HG03439 (cell line): ENCODE measurements around the gene DUSP6.

ENCODE experiments used
- ATAC-seq: cut with Tn5 transposase; IDR thresholded peaks from one replicate; pipeline ENCODE4 v1.9.1; 2021; ENCODE audit warnings: mild to moderate bottlenecking, moderate library complexity; ENCODE audit not compliant: unreplicated experiment

Gene DUSP6

DNA sequence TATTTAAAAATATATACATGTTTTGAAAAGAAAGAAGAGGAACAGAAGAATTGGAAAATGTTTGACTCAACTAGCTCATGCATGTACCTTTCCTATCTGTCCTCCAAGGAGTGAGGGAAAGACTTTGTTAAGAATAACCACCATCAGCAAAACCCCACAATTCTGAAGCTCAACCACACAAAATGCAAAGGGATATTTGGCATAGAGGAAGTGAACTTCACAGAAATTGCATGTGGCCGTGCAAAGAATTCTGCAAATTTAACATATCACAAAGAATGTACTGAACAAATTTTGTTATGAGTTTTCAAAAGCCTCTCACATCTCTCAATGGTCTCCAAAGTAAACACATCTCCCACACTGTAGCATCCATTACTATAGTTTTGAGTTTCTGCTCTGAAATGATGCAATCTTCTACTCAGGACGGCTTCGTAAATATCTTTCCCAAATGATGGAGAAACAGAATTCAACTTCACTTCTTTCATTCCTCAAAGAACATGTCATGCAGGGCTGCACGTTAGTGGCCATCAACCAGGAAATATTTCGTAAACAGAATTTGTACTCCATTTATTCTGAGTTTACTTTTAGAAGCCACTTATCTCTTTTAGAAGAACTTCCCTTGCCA is 17.6 kb downstream of the DUSP6 start:
- ATAC-seq: no peak

DNA sequence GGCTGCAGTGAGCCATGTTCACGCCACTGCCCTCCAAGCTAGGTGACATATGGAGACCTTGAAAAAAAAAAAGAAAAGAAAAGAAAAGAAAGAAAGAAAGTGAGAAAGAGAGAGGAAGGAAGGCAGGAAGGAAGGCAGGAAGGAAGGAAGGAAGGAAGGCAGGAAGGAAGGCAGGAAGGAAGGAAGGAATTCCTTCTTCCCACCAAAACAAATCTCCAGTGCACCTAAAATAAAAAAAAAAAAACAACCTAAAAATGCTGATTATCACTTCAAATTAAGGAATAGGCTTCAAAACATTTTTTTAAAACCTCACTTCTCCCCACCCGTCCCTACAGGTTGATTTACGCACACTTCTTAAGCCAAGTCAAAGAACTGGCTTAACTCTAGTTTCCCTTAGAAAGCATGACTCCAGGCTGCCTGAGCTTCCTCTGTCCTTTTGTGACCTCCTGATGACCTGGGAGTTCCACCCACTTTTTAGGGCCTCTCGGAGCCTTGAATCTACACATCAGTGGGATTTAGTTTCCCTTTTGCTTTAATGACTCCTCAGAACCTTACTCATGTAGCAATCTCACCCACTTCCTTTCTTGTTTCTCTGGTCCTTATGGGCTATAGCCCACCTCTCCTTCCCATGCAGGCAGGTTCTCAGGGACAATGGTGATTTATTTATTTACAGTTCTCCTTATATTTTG is 18.6 kb downstream of the DUSP6 start:
- ATAC-seq: no peak

DNA sequence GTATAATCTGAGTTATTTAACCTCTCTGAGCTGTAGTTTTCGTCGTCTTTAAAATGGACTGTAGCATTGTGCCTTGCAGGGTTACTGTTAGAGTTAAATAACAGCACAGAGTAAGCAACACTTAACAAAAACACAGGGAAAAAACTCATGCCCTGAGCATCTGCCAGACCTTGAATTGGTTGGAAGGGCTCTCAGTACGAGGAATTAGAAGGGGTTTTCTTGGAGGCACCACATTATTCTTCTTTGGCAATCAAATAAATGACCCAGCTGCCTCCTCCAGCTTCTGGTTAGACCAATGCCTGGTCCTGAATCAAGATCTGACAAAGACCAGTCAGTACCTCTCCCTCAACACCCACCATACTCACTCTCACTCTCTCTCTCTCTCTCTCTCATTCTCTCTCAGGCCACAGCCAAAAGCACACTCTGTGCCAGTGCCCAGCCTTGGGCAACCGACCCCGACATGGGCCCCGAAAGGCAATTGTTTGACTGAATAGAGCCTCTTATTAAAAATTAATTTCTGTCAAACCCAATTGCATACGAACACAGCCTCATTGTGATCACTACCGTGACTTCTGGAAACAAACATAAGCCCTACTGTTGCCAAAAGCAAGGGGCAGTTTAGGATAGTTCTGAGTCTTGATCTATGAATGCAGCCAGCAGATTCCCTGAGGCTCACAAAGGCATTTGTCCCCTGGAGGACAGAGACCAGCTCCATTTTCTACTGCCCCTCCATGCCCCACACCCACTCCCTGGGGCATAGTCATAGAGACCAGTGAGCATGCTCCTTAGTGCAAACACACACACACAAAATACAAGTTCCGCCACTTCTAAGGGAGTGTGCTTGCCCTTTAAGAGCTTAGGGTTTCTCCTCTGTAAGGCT is 23.9 kb downstream of the DUSP6 start:
- no peak for ATAC-seq

DNA sequence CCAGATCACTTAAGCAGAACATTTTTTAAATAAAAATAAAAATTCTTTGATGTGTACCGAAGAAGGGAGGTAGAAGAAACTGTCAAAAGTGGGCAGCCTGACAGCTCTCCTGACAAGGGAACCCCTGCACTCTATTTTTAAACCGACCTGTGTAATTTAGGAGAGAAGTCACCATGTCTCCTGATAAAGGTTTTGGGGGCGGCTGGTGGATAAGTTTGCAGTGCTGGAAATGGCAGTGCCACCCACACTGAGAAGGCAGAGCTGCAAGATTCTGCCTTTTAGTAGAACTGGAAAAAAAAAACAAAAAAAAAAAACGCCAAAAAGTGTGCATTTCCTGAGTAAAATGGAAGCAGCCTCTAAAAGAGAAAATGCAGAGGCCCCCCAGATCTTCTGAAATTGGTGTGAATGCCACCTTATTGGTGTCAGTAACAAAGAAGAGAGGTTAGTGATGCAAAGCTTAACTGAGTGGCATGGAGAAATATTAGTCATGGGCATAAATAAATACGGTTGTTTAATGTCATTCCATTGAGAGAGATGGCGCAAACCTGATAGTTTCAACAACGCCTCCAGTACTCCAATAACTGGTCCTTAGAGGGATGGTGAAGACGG is 24.7 kb downstream of the DUSP6 start:
- ATAC-seq: no peak

DNA sequence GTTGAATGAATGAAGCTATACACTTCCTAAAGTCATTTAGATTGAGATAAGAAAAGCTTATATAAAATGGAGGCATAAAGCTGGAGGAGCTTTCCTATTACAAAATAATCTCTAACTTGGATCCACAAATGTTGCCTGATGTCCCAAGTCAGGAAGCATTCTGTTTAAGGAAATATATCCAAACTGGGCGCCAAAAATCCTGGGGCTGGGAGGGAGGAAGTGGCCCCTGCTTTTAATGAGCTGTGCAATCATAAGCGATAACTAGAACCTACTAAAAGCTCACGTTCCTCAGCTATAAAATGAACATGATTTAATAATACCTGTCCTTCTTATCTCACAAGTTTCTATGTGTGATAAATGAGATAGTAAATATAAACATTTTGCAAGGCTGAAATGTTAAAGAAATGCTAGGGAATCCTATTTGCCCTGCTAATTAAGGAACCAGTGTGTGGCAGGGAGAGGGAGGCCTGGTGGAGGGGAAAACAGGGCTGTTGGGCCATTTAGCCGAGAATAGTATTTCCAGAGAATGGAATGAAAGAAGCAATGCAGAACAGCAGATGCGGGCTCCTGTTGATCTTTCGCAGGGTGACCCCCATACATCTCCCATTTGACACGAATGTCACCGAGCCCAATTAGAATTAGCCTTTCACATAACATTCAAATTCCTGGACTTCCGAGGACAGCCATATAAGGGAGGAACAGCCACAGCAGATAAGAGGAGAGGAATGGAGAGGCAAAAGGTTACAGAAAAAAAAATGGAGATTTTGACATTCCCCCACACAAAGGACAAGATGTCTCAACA is 25.9 kb downstream of the DUSP6 start:
- no peak for ATAC-seq

DNA sequence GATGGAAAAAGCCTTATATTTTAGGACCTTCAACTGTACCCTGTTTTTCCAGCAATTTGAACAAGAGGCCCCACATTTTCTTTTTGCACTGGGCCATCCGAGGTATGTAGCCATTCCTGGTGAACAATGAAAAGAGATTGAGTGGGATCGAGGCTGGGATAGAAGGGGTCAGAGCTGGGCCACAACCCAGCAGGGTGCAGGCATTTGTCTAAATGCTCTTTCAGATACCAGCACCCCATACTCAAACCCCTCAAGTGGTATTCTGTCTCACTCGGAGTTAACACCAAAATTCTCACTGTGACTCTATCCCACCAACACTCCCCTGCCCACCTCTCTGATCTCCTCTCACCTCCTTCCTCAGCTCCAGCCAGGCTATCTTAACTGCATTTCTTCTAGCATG is 26.8 kb downstream of the DUSP6 start:
- no peak for ATAC-seq

DNA sequence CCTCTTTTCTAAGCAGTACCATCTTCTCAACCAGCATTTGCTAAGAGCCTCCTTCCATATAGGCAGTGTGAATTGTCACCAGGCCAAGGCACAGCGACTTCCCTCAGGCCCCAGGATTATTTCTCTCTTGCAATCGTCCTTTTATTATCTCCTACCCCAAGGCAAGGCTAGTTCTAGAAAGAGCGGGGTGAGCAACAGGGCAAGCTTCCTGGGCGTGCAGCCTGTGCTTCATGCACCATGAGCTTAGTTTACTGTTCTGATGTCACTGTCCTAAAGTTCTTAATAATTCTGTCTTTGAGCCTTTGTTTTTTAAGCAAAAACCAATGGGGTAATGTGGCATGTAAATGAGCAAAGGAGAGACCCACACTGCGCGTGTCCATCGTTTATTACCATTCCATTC is 27.9 kb downstream of the DUSP6 start:
- no peak for ATAC-seq

DNA sequence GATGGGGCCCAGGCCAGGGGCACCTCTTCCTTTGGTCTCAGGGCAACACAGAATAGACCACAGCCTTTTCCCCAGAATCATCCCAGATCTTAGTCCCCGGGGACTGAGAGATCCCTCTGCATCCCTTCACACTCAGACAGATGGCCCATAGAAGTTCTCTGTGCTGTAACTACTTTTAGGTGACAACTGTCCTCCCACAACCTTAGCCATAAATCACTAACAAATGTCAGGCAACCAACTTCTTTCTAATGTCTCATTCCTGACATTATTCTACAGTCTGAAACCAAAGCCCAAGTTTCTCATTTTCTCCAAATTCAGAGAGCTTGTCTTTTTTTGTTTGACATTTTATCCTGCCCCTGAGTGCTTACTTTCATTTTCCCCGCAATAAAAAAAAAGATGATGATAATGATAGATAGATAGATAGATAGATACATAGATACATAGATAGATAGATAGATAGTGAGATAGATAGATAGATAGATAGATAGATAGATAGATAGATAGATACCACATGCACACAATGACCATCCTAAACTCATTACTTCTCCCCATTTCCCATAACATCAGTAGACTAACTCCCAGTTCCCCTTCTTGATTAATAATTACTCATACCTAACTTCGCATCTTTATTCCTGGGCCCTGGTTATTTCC is 28.6 kb downstream of the DUSP6 start:
- no peak for ATAC-seq

DNA sequence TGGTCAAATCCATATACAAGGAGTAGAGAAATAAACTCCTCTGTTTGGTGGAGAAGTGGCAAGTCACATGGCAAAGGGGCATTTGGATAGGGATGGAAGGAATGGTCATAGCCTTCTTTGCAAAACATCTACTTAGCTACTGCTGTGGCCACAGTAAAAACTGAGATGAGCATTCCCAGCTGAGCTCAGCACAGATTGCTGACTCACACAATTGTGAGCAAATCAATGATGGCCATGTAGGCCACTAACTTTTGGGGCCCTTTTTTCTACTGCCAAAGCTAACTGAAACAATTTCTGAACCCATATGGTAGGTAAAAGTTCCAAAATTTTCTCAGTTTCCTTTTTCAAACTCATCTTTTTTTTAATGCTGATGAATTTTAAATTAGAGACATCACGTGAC is 31.6 kb downstream of the DUSP6 start:
- ATAC-seq: no peak

DNA sequence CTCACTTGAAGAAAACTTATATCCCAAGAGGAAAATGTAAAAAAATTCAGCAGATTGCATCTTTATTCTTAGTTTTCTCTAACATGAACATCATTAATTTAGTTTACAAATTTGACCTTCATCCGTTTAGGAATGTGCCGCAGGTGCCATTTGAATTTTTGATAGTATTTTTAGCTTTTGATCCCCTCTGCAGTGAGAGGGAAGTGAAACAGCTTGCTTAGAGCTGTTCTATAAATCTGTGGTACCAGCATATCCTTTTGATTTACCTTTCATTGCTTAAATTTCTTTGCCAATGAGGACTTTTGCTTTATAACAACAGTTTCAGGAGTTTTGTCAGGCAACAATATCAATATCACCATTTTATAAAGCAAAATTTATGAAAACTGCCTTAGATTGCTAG is 32.7 kb downstream of the DUSP6 start:
- ATAC-seq: no peak

DNA sequence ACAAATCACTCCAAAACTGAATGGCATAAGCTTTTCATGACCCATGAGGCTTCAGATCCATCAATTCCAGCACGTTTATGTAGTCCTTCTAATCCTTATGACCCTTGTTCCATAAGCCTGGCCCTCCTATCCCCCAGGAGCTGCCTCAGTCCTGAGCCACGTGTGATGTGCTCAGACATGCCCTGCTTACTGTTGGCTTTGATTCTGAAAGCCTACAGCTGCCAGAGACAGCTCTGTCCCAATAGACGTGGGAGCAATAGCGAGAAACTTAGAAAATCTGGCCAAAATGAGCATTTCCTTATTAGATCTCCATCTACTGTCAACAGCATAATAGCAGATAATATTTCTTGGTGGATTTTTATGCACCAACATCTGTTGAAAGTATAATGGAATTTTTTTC is 33.2 kb downstream of the DUSP6 start:
- no peak for ATAC-seq

DNA sequence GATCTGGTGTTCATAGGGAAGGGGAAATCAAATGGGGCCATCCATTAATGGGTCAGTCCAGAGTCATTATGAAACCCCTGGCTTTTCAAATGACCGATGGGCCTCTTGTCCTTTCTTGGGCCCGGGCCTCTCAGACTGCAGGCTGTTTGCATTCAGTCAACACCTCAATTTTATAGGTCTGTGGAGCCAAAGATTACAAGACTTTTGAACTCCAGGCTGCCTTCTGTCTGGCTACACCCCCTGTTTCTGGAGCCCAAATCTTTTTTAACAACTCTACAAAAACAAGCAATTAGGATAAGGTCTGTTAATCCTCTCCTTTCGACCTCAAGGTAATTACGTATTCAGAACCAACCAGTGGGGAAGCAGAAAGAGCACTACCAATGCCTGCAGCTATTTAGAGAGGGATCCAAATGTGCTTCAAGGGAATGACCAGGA is 35.6 kb downstream of the DUSP6 start:
- no peak for ATAC-seq

DNA sequence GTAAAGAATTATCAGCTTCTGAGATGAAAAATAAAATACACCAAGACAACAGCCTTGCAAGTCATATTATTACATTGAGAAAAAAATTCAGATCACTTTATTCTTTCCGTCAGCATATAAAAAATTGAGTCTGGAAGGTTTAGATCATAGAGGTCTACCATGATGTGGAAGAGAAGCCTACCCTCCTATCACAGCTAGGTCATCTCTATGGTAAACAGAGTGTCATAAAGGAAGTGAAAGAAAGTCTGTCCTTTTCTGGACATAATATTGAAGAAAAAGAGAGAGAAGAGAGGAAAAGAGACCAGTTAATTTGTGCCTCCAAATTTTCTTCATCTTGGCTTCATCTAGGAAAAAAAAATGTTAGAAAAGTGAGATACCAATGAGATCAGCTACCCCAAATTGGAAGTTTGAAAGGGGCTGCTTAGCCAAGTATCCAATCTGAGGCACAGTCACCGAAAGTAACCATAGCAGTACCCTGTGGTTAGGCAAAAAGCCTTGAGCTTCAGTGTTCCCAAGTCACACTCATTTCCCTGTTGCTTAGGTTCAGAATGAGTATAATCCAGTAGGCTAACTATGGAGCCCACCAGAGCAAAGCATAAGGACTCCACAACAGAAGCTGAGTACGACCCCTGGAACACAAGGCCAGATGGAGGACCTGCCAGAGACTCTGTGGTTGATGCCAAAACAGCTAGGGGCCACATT is 38.1 kb downstream of the DUSP6 start:
- no peak for ATAC-seq

DNA sequence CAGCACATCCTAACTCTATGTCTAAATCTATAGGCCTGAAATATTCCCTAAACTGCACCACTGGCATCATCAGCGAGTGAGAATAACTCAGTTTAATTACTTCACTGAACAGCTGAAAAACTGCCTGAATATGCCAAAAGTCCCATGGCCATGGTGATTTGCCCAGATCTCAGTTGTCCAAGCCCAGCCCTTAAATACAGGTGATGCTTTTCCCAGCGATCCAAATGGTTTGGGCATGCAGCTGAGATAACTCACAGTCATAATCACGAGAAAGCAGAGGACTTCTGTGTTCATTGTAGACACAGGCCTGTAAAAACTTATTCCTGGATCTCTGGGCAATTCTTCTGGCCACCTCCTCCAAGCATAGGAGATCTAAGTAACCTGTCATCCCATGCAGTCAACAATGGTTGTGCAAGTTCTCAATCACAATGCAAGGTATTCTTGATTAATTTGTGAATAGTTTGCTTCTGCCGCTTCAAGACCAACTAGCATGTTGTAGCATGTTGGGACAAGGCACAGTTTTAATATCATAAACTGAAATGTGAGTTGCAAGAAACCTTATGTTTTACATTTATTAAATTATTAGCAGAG is 40.5 kb downstream of the DUSP6 start:
- no peak for ATAC-seq

DNA sequence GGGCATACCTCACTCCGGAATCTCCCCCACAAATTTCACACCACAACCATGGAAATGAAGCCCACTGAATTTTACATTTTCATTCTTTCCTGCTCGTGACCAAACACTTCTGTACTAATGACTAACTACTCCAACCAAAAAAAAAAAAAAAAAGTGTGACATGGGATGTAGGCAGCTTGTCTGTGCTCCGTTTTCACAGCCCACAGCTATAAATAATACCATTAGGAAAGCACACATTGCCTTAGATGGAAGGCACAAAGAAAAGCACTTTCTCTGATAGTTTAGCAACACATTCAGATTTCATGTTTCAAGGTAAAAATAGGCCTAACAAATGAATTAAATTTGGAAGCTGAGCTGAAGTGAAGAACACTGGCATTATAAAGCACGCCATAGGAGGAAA is 42.5 kb downstream of the DUSP6 start:
- ATAC-seq: no peak

DNA sequence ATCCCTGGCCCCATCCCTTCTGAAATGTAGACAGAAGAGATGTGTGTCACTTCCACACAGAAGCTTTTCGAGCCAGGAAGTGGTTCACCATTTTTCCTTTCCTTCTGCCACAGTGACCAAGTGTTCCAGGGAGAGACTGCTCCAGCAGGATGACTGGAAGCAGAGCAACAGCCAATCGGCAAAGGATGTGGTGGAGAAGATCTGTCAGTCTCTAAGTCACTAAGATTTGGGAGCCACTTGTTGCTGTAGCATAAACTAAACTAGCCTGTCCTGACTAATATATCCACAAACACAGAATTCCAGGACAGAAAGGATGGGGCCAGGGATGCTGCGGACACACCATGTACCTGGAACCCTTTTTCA is 42.9 kb downstream of the DUSP6 start:
- no peak for ATAC-seq

DNA sequence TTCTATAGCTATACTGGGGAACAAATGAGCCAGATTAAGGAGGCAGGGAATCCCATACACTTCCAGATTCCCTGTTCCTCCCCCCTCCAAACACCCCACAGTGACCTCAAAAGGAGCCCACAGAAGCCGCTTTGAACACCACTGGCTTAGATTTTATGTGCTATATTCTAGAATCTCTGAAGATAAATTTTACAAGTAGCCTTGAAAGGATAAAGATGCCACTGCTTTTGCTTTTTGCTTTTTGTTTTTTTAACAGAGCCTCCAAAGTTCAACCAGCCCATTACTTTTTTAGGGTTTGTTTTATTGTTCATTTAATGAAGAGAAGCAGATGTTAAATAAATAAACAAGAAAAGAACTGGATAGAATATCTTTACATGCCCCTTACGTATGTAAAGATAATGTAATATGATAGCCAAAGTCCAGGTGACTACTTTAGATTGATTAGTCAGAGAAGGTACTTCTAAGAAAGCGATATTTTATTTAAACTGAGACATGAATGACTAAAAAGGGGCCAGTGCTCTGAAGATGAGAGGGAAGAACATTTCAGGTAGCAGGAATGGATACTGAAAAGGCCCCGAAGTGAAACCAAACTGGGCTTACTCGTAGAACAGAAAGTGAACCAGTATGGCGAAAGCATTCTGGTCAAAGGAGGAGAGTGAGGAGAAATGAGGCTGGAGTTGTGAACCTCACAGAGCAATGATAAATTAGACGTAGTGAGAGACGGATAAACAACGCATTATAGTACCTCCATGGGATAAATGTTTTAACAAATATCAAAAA is 44.6 kb downstream of the DUSP6 start:
- ATAC-seq: no peak

DNA sequence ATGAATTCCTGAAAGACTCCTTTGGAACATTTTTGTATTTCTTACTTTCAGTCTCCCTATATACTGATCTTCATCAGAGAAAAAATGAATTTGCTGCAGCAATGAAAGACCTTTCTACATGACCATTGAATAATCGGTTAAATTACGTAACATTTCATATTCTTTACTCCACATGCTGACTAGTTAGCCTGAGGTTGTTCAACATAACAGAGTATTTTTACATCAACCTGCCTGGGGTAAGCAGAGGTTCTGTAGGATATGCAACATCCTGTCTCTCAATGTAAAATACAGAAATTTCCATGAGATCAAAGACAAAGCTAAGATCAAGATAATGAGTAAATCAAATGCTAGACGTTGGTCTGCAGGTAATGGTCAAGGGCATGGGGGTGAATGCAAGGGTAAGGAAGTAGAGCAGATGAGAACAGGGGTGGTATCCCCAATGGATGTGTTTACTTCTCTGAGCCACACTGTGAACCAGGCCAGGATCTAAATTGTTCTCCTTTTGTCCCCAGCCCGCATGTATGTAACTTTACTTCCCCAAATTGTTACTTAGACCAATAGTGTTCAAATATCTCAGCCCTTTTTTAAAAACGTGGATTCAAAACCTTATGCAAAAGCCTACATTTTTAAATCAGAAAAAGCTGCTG is 45.4 kb downstream of the DUSP6 start:
- no peak for ATAC-seq
